ENCODE measurements around the gene GAB2.

- TF ChIP-seq CTCF (tag by site-specific recombination; IDR thresholded peaks at IDR 0.05): no peak
- TF ChIP-seq ZNF274 (IDR thresholded peaks at IDR 0.05; ENCODE audit: low read length): no peak
- TF ChIP-seq ZNF274 (tag by site-specific recombination; IDR thresholded peaks at IDR 0.05; ENCODE audit: borderline replicate concordance): no peak
- no peak for TF ChIP-seq ZBTB26 (tag by site-specific recombination; optimal IDR thresholded peaks at IDR 0.05)
- TF ChIP-seq ZNF510 (tag by site-specific recombination; IDR thresholded peaks at IDR 0.05; ENCODE audit: insufficient replicate concordance): no peak
- TF ChIP-seq ZNF394 (tag by site-specific recombination; IDR thresholded peaks at IDR 0.05; ENCODE audit: borderline replicate concordance): no peak
- no peak for TF ChIP-seq ZBTB7A (tag by site-specific recombination; IDR thresholded peaks at IDR 0.05; ENCODE audit: low read depth)
- TF ChIP-seq ZBTB21 (tag by site-specific recombination; IDR thresholded peaks at IDR 0.05): no peak
- TF ChIP-seq ZBTB49 (tag by site-specific recombination; IDR thresholded peaks at IDR 0.05; ENCODE audit: low read depth): no peak
- no peak for TF ChIP-seq SP3 (tag by site-specific recombination; IDR thresholded peaks at IDR 0.05)
Observed at GRCh38 chr11:78202733-78203167, 214.9 kb downstream of the GAB2 start.
